ENCODE data around the gene KRT40.

GRCh38 chr17:40931311-40931710 lies 52.8 kb downstream of the KRT40 start:
- TF ChIP-seq, protein P1, sequence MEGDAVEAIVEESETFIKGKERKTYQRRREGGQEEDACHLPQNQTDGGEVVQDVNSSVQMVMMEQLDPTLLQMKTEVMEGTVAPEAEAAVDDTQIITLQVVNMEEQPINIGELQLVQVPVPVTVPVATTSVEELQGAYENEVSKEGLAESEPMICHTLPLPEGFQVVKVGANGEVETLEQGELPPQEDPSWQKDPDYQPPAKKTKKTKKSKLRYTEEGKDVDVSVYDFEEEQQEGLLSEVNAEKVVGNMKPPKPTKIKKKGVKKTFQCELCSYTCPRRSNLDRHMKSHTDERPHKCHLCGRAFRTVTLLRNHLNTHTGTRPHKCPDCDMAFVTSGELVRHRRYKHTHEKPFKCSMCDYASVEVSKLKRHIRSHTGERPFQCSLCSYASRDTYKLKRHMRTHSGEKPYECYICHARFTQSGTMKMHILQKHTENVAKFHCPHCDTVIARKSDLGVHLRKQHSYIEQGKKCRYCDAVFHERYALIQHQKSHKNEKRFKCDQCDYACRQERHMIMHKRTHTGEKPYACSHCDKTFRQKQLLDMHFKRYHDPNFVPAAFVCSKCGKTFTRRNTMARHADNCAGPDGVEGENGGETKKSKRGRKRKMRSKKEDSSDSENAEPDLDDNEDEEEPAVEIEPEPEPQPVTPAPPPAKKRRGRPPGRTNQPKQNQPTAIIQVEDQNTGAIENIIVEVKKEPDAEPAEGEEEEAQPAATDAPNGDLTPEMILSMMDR (IDR thresholded peaks at IDR 0.05; ENCODE audit: borderline replicate concordance, extremely low read depth, low read length, poor library complexity, severe bottlenecking) = no peak
- TF ChIP-seq EZH2 (IDR thresholded peaks at IDR 0.05; ENCODE audit: borderline replicate concordance, low read depth, low read length, severe bottlenecking) = no peak

Data from DND-41 (cell line).